GM21390 (cell line): ENCODE results near the gene FBXL22.

Source experiments
- ATAC-seq: cut with Tn5 transposase; IDR thresholded peaks from one replicate; pipeline ENCODE4 v1.9.1; 2021; ENCODE audit not compliant: unreplicated experiment

FBXL22 gene

DNA sequence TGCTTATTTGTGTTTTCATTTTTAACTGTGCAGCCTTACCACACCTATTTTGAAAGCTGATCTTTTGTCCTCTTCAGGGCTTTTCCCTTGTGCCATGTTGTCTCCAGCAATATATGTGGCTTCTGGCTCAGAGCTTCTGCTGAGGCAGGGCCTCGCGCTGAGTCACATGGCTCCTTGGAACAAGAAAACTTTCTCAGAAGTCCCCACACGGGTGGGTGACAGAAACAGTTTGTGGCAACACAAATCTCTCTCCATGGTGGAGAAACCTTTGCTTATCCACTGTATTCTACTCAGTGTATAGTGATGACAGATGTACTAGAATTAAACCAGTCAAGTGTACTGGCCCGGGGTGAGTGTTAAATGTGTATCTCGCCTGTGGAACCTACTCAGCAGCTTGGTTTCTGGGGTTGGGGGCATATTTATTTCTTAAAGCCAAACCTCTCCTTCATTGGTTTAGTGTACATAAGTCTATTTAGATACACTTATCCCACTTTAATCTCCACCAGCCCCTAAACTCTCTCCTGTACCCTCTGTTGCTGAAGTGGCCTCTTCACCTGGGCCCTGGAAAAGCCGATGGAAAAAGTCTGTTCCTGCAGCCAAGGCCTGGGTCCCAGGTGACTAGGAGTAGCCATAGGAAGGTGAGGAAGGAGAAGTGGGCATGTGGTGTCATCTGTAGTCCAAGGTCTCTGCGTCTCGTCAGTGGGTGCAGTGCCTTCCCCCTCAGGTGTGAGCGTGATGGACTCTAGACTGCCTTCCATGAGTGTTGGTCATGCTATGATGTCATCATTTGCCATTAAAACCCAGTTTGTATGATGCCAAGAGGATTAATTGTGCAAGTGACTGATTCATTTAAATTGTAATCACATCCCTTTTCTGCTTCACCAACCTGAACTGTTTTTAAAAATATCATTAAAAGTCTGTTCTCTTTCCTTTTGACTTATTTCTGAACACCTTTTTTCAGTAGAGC lies 3.2 kb upstream of the FBXL22 start:
- ATAC-seq: no peak

DNA sequence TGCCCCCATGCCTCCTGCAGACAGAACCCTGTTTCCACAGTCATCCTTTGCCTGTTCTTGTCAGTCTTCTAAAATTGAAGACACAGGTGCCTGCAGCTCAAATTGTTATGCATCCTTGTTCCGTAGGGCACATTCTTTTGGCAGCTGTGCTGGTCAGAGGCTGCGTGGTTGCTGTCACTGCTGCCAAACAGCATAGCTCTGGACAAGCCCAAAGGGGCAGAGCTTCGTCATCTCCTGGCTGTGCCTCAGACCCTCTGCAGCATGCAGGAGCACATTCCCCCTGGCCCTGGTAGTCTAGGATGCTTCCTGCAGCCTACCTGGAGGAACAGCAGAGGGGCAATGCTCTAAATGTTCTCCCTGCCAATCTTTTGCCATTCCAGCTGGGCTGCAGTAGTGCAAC lies 2.1 kb upstream of the FBXL22 start:
- ATAC-seq: no peak

- no peak for ATAC-seq
Measured at GRCh38 chr15:63595688-63596087, 1.5 kb upstream of the FBXL22 start.

GRCh38 chr15:63596676-63597037 lies 530 bp upstream of the FBXL22 start:
- ATAC-seq: no peak

DNA sequence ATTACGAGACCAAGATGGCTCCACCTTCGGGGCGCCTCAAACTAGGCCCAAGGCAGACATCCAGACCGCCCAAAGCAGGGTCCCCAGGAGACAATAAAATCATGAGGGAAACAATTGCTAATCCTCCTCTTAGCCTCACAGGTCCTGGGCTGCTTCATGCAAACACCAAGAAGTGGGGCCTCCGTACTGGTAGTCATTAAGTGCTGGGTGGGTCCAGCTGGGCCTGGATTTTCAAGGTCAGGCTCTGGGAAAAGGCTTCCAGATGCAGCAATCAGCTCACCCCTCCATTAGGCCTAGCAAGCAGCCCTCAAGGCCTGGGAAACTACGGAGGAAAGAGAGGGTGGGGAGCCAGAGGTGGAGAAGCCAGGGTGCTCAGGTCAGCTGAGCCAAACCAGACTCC lies 634 bp downstream of the FBXL22 start:
- ATAC-seq: no peak

DNA sequence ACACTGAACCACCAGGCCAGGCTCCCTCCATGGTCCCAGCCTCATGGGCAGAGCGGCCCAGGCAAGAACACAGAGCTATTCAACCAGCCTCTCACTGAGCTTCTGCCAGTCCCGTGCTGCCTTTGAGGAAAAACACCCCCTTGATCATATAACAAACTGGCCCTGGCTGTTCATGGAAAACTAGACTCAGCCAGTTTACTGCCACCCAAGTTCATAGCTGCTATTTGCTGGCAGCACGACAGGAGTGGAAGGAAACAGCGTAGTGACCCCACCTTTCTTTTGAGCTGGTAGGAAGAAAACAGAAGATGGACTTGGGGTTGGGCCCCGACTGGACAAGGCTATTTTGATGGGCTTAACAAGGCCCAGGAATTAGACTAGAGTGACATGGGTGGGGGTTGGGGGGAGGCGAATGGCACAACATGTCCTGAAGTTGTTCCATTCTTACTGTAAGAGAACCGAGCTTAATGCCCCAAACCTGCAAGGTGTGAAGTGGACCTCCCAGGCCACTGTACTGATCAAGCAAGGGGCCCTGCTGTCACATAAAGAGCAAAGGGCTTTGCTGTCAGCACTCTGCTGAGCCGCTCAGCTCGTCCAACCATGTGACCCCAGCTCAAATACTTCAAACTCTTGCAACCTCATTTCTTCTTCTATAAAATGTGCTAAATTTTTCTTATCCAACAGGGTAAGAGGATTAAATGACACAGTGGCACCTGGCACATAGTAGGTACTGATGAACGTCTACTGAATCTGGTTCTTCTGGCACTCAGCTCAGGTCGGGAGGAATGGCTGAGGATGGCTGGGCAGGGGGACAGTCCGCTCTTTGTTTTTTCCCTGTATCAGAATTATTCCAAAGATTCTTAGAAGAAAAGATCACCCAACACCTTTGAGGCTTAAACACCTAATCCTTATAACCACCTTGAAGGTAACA lies 1.6 kb downstream of the FBXL22 start:
- ATAC-seq: no peak

- no peak for ATAC-seq
Measured at GRCh38 chr15:63599401-63600000, 2.3 kb downstream of the FBXL22 start.

GRCh38 chr15:63600001-63600615 lies 2.9 kb downstream of the FBXL22 start:
- peak; percentile 2 for ATAC-seq

DNA sequence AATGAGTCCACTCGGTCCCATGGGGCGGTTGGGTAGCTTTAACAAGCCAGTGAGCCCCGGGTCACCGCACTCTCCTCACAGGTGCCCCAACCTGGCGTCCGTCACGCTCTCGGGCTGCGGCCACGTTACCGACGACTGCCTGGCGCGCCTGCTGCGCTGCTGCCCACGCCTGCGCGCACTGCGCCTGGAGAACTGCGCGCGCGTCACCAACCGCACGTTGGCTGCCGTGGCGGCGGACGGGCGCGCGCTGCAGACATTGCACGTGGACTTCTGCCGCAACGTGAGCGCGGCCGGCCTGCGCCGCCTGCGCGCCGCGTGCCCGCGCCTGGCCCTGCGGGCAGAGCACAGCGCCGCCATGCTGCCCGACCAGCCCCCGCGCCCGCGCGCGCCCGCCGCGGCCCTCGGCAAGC lies 3.4 kb downstream of the FBXL22 start:
- ATAC-seq: peak; percentile 65

- ATAC-seq: peak; percentile 8
Measured at GRCh38 chr15:63601026-63601703, 4.0 kb downstream of the FBXL22 start.

GRCh38 chr15:63601704-63602185 lies 4.6 kb downstream of the FBXL22 start:
- ATAC-seq: no peak

- no peak for ATAC-seq
Measured at GRCh38 chr15:63602595-63602994, 5.4 kb downstream of the FBXL22 start.

GRCh38 chr15:63603516-63603915 lies 6.3 kb downstream of the FBXL22 start:
- no peak for ATAC-seq

DNA sequence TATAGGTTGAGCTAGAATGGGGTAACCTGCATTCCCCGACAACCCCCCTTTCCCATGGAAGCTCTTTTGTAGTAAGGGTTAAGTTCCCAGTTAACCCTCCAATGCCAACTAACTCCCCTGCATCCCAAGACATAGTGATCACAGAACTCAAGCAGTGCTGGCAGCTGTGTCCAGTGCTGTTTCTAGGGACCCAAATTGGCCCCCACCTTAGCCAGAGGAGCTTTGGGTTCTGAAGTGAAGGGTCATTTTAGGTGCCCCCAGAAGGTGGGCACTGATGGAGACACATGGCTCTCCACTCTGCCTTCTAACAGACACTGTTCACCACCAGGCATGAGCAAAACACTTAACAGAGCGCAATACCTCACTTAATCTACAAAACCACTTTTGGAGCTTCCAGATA lies 7.1 kb downstream of the FBXL22 start:
- ATAC-seq: no peak

- no peak for ATAC-seq
Measured at GRCh38 chr15:63605036-63605435, 7.8 kb downstream of the FBXL22 start.

GRCh38 chr15:63605816-63606215 lies 8.6 kb downstream of the FBXL22 start:
- ATAC-seq: no peak

- no peak for ATAC-seq
Measured at GRCh38 chr15:63606308-63606707, 9.1 kb downstream of the FBXL22 start.

- ATAC-seq: no peak
Measured at GRCh38 chr15:63608989-63609388, 11.8 kb downstream of the FBXL22 start.

- no peak for ATAC-seq
Measured at GRCh38 chr15:63609448-63609847, 12.3 kb downstream of the FBXL22 start.

DNA sequence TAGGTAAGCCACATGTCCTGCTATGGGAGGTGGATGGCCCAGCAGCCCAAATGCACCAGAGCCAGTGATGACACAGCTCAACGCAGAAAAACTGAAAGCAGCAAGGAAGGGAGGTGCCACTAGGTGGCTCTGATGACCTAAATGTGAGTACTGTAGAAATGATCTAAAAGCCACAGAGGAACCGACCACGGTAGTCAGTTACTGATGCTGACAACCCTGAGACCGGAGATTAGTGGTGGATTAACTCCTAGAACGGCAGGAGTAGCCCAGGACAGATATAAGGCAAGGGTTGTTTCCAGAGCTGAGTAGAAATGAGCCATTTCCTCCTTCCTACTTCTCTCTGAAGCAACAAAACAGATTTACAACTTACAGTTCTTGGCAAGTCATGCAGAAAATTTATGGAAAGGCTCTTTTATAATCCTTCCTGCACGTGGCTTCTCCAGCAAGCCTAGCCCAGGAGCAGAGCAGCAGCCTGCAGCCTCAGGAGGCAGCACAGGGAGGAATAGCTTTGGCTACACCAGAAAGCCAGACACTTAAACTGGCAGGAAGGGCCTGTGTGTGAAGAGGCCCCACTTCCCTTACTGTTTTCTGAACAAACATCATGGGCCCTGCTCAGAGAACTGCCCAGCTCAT lies 13.1 kb downstream of the FBXL22 start:
- peak; percentile 60 for ATAC-seq
